Endothelial cell of umbilical vein (primary cell): ENCODE measurements around the gene KCTD16. TPM values are rescaled to one million over a fixed set of nuclear protein-coding genes. Genes with fewer than 3 reads are reported as not detected.

ENCODE experiments used
- BruUV-seq: library from RNA; stranded (reverse); fragments of 400-500 nt; replicated peaks from 2 replicates; lab custom pipeline; 2021; lab: Mats Ljungman, UMichigan
- CTCF ChIA-PET: fragments of 300-600, 350-600 bp; sonication (Branson Sonifier 250); formaldehyde crosslinking; loops from one replicate; lab custom pipeline; 2021; ENCODE audit warnings: antibody characterized with exemption, inconsistent platforms; lab: Charles Lee
- POLR2A ChIA-PET: fragments of 300-600, 350-600 bp; sonication (Branson Sonifier 250); formaldehyde crosslinking; loops from one replicate; lab custom pipeline; 2021; ENCODE audit warnings: antibody characterized with exemption, inconsistent platforms; lab: Charles Lee
- DNase-seq: peaks from one replicate; pipeline ENCODE4 v3.0.0-alpha.2; 2011; ENCODE audit warnings: low read depth, low spot score
- FAIRE-seq: peaks from 2 replicates; lab custom pipeline; 2011; peaks lifted over from hg19 to GRCh38; lab: Jason Lieb, UNC
- H2AFZ ChIP-seq: 2 replicates; pipeline ENCODE4 v1.6.0; 2012; ENCODE audit warnings: low read depth, low read length, control low read depth, inconsistent platforms
- H3K27ac ChIP-seq: 2 replicates; pipeline ENCODE4 v1.5.1; 2011; ENCODE audit warnings: low read depth, mild to moderate bottlenecking, control low read depth, low read length, moderate library complexity; ENCODE audit not compliant: insufficient read depth
- H3K27me3 ChIP-seq, 2 experiments: 2 replicates each; pipeline versions ENCODE4 v1.6.0 to v1.6.1; 2011; ENCODE audit warnings: low read length in 2 of 2, mixed read lengths in 1 of 2; ENCODE audit not compliant: control insufficient read depth in 2 of 2, insufficient read depth in 2 of 2
- H3K36me3 ChIP-seq, 2 experiments: 2 replicates in 1 of 2; 3 replicates in 1 of 2; pipeline ENCODE4 v1.5.1; 2011; ENCODE audit warnings: low read length in 2 of 2, mild to moderate bottlenecking in 1 of 2, moderate library complexity in 1 of 2; ENCODE audit not compliant: control insufficient read depth in 2 of 2, insufficient read depth in 2 of 2; ENCODE audit errors: extremely low read depth in 1 of 2
- H3K4me1 ChIP-seq: 3 replicates; pipeline ENCODE4 v1.5.1; 2011; ENCODE audit warnings: mild to moderate bottlenecking, low read length; ENCODE audit not compliant: control insufficient read depth, insufficient read depth; ENCODE audit errors: extremely low read depth
- H3K4me2 ChIP-seq: 2 replicates; pipeline ENCODE4 v1.6.1; 2011; ENCODE audit warnings: low read length, control low read depth, mixed read lengths; ENCODE audit not compliant: insufficient read depth
- H3K4me3 ChIP-seq, 3 experiments: fragments of 200-600 bp in 1 of 3; sonication (generic), shearing (Covaris generic) in 1 of 3; replicated peaks in 1 of 3; 2 replicates each; pipeline ENCODE4 v1.5.1; 2011 to 2016; ENCODE audit warnings: control low read depth in 3 of 3, low read length in 3 of 3, mild to moderate bottlenecking in 2 of 3, inconsistent platforms in 1 of 3, low read depth in 1 of 3, moderate library complexity in 1 of 3; ENCODE audit not compliant: insufficient read depth in 1 of 3
- H3K79me2 ChIP-seq: 2 replicates; pipeline ENCODE4 v1.6.0; 2012; ENCODE audit warnings: low read length, inconsistent platforms; ENCODE audit not compliant: control insufficient read depth, insufficient read depth
- H3K9ac ChIP-seq: replicated peaks from 2 replicates; pipeline ENCODE3; 2011; ENCODE audit warnings: low read length, control low read depth; ENCODE audit not compliant: insufficient read depth; ENCODE audit errors: extremely low read depth
- H3K9me1 ChIP-seq: replicated peaks from 3 replicates; pipeline ENCODE4 v1.6.0; 2011; ENCODE audit warnings: mild to moderate bottlenecking, low read length; ENCODE audit not compliant: control insufficient read depth, insufficient read depth; ENCODE audit errors: extremely low read depth
- H3K9me3 ChIP-seq: replicated peaks from 2 replicates; pipeline ENCODE4 v1.5.1; 2012; ENCODE audit warnings: low read length, inconsistent platforms; ENCODE audit not compliant: control insufficient read depth, insufficient read depth
- H4K20me1 ChIP-seq: replicated peaks from 2 replicates; pipeline ENCODE3; 2011; ENCODE audit warnings: mild to moderate bottlenecking, low read length; ENCODE audit not compliant: control insufficient read depth, insufficient read depth; ENCODE audit errors: extremely low read depth
- CTCF ChIP-seq, 2 donors: IDR thresholded peaks; 1 replicate in 1 of 2; 2 replicates in 1 of 2; pipeline ENCODE4 v1.5.1; 2011; ENCODE audit warnings: low read length in 2 of 2, mild to moderate bottlenecking in 2 of 2, moderate library complexity in 2 of 2, control low read depth in 1 of 2, inconsistent platforms in 1 of 2, low read depth in 1 of 2; ENCODE audit not compliant: insufficient read depth in 1 of 2; ENCODE audit errors: extremely low read depth in 1 of 2
- EZH2 ChIP-seq: IDR thresholded peaks from 2 replicates; pipeline ENCODE4 v1.6.1; 2012; ENCODE audit warnings: borderline replicate concordance, low read depth, mild to moderate bottlenecking, moderate library complexity, low read length, inconsistent platforms; ENCODE audit not compliant: severe bottlenecking
- FOS ChIP-seq: IDR thresholded peaks from 2 replicates; pipeline ENCODE4 v1.6.1; 2011; ENCODE audit warnings: mild to moderate bottlenecking, low read length, moderate library complexity, borderline replicate concordance; ENCODE audit not compliant: insufficient read depth
- GATA2 ChIP-seq: IDR thresholded peaks from 2 replicates; pipeline ENCODE4 v1.7.0; 2011; ENCODE audit warnings: low read depth, mild to moderate bottlenecking, moderate library complexity, mixed read lengths, low read length; ENCODE audit not compliant: insufficient read length, insufficient read depth
- JUN ChIP-seq: IDR thresholded peaks from 2 replicates; pipeline ENCODE4 v1.6.1; 2011; ENCODE audit warnings: borderline replicate concordance, low read depth; ENCODE audit not compliant: insufficient read length, insufficient read depth
- MAX ChIP-seq: IDR thresholded peaks from 2 replicates; pipeline ENCODE4 v1.6.1; 2011; ENCODE audit not compliant: insufficient read depth, insufficient read length
- MYC ChIP-seq: IDR thresholded peaks from one replicate; pipeline ENCODE4 v1.6.1; 2011; ENCODE audit warnings: mild to moderate bottlenecking, low read depth, low read length
- POLR2A ChIP-seq: IDR thresholded peaks from 2 replicates; pipeline ENCODE4 v1.6.1; 2012; ENCODE audit warnings: low read depth, mild to moderate bottlenecking, control low read depth, low read length
- POLR2AphosphoS5 ChIP-seq: IDR thresholded peaks from 2 replicates; pipeline ENCODE4 v1.6.1; 2012; ENCODE audit warnings: low read depth, mild to moderate bottlenecking, control low read depth, low read length, moderate library complexity; ENCODE audit not compliant: insufficient read depth
- dilution Hi-C: fragments of 300-500 bp; cut with MboI; formaldehyde crosslinking; loops from one replicate; pipeline ENCODE4 v1.15.0; 2019; ENCODE audit warnings: low sequenced_read_pairs; ENCODE audit not compliant: extremely low pct_ligation_motif_present
- intact Hi-C: fragments of 100-400 bp; cut with micrococcal nuclease; formaldehyde crosslinking; loops from one replicate; pipeline ENCODE4 v1.10.0; 2022
- polyA plus RNA-seq, 4 experiments: library from polyadenylated mRNA; depleted of rRNA in 3 of 4; stranded (reverse) in 3 of 4; unstranded in 1 of 4; fragments of >200 nt; gene quantifications; 2 replicates each; pipeline versions ENCODE4 v1.2.1 to v1.2.3, GENCODE V29; 2011 to 2012; ENCODE audit warnings: missing spikeins in 1 of 4
- total RNA-seq: library from RNA; stranded (reverse); gene quantifications from 2 replicates; pipeline ENCODE4 v1.2.3, GENCODE V29; 2021

KCTD16 gene
- total and polyA plus RNA-seq, 2 donors (not counting 3 experiments of a cell fraction or from before 2014, with no cell fraction given) = 0.21 to 0.49 TPM

GRCh38 chr5:144418719-144419118 is 248.0 kb downstream of the KCTD16 start:
- no peaks in the 10 kb centered on the region for H3K4me1 ChIP-seq
- no peaks in the 10 kb centered on the region for H3K9me3 ChIP-seq
- FAIRE-seq (no peak), DNase-seq (no peak)
- H3K9ac ChIP-seq = no peak overlapping the region
- H3K9me1 ChIP-seq = no peaks in the 10 kb centered on the region
- no peak for TF ChIP-seq EZH2
- no peak overlapping the region for H3K27ac ChIP-seq
- H3K79me2 ChIP-seq = no peaks in the 10 kb centered on the region
- H3K27me3 ChIP-seq = no peaks in the 10 kb centered on the region
- CTCF ChIA-PET = no interaction called here
- H3K4me3 ChIP-seq = no peak overlapping the region
- BruUV-seq = no TSS peak
- POLR2A ChIA-PET = no interaction called here
- H2AFZ ChIP-seq = no peak overlapping the region
- H4K20me1 ChIP-seq = no peaks in the 10 kb centered on the region
- intact Hi-C loops = no loop called here
- no peak overlapping the region for H3K4me2 ChIP-seq
- no peaks in the 10 kb centered on the region for H3K36me3 ChIP-seq
- dilution Hi-C loops = no loop called here

- DNase-seq = no peak
- intact Hi-C loops (no loop called here), dilution Hi-C loops (no loop called here)
- no peaks in the 10 kb centered on the region for H3K27me3 ChIP-seq
- H3K4me2 ChIP-seq = no peak overlapping the region
- H3K9me3 ChIP-seq = no peaks in the 10 kb centered on the region
- H3K36me3 ChIP-seq = no peaks in the 10 kb centered on the region
- H3K79me2 ChIP-seq = no peaks in the 10 kb centered on the region
- no peak for FAIRE-seq
- no TSS peak for BruUV-seq
- ChIA-PET CTCF (no interaction called here), POLR2A (no interaction called here)
- no peak overlapping the region for H3K9ac ChIP-seq
- no peak overlapping the region for H3K4me3 ChIP-seq
- no peaks in the 10 kb centered on the region for H3K9me1 ChIP-seq
- no peak for TF ChIP-seq EZH2
- no peak for TF ChIP-seq FOS
- no peak for TF ChIP-seq POLR2A
- TF ChIP-seq MAX = no peak
- no peak for TF ChIP-seq MYC
- no peak for TF ChIP-seq CTCF (IDR thresholded peaks at IDR 0.05; ENCODE audit: extremely low read depth in 1 of 2, insufficient read depth in 1 of 2, low read depth in 1 of 2, low read length in 2 of 2)
- TF ChIP-seq GATA2 = no peak
- no peak for TF ChIP-seq POLR2AphosphoS5
- TF ChIP-seq JUN = no peak
- H2AFZ ChIP-seq = no peak overlapping the region
- no peaks in the 10 kb centered on the region for H4K20me1 ChIP-seq
- H3K27ac ChIP-seq = no peak overlapping the region
- H3K4me1 ChIP-seq = no peaks in the 10 kb centered on the region
Observed at GRCh38 chr5:144421411-144421810, 250.7 kb downstream of the KCTD16 start.
